Cerebellar cortex (tissue), 1 donor: ENCODE results near the gene CP.
A peak's percentile ranks its signal among the peaks of the same experiment; 100 is the strongest.
"Not testable (repeated sequence)": the region's sequence is repeated elsewhere in the genome, so short reads cannot be mapped to it uniquely, and the experiment has no call there.

ENCODE experiments used
- DNase-seq: peaks from one replicate; pipeline ENCODE4 v3.0.0-alpha.2; 2015; ENCODE audit warnings: low spot score

Gene CP

DNA sequence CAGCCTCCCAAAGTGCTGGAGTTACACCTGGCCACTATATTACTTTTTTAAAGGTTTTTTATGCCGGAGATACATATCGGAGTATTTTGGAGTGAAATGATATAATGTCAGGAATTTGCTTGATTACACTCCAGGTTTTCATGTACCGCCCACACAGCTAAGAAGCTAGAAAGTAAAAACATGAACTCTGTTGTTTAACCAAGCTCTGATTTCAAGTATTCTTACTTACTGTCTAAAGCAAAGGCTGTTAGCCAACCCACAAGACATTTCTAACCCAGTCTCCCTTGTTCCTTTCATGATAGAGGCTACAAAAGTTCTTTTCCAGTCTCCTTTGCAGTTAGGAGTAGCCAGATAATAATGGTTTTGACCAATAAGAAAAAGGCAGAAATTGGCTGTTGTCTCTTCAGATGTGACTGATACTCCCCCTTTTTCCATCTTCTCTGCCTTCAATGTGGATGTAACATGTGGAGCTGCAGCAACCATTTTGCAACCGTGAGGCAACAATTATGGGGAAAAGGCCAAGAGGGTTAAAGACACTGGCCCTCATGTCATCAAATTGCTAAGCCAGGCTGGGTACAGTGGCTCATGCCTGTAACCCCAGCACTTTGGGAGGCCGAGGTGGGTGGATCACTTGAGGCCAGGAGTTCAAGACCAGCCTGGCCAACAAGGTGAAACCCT, 6.1 kb upstream of the CP start:
- DNase-seq, result no peak

DNA sequence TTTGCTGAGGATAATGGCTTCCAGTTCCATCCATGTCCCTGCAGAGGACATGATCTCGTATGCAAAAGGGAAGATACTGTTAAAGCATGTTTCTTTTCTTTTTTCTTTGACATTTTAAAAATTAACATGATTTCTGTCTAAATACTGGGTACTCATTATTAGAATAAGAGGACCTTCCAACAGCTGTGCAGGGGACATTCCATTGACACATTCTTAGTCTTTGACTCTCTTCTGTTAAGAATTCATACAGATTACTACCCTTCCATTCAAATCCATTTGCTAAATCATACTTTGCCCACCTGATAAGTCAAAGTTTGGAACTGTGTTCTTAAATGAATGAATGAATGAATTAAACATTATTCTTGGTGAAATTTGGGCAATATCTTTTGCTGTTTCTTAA, 5.1 kb upstream of the CP start:
- DNase-seq, result no peak

DNA sequence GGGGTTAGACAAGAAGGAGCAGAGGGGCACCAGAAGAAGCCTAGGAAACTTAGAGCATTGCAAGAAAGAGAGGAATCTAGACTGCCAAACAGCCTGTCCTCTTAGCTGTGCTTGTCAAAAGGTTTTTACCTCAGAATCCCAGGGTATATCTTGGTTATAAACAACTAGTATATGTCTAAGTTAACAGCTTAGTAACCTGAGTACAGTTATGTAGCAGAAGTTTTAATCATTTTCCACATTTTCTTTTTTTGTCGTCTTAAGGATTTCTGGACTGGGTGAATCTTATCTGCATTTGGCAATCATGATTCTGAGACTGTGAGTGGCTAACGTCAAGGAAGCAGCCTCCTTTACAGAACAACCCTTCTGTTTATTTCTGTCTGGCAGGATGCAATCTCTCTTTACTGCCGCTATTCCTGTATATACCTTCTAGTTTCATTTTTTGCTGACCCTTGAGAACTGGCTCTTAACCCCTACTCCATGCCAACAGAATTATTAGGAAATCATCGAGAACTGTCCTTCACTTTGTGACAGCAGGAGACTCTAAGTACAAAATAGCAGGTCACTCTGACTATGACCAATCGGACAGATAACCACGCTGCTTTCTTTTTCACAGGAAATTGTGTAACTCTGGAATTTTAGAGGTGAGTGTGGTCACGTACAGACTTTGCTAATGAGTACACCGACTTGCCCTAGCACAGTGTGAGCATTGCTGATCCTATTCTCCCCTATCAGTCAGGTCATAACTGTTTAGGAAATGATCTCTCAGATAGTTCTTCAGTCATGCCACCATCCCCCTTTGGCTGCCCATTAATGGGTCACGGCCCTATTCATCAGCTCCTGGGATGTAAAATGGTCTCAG, 3.3 kb upstream of the CP start:
- DNase-seq, result peak; percentile 91

DNA sequence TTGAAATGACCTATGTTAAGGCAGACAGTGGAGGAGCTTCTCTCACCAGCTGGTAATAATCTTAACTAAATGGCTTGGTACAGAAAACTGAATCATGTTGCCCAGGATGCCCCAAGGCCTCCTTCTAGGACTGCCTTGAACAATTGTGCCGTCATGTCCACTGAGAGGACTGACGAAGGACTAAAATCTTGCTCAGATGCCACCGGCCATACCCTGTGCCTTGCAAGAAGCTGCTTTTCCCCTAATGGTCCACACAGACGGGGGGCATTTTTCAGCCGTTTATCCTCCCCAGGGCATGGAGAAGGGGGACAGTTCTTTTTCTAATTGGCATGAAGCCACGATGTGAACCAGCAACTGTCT, 1.8 kb upstream of the CP start:
- peak; percentile 22 for DNase-seq

DNA sequence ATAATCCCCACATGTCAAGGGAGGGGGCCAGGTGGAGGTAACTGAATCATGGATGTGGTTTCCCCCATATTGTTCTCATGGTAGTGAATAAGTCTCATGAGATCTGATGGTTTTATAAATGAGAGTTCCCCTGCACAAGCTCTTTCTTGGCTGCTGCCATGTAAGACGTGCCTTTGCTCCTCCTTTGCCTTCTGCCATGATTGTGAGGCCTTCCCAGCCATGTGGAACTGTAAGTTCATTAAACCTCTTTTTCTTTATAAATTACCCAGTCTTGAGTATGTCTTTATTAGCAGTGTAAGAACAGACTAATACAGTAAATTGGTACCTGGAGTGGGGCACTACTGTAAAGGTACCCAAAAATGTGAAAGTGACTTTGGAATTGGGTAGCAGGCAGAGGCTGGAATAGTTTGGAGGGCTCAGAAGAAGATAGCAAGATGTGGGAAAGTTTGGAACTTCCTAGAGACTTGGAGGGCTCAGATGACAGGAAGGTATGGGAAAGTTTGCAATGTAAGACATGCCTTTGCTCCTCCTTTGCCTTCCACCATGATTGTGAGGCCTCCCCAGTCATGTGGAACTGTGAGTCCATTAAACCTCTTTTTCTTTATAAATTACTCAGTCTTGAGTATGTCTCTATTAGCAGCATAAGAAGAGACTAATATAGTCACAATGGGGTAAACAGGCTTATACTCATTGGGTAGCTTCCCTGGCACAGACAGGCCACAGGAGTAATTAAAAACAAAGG, 2.1 kb downstream of the CP start:
- DNase-seq, result not testable (repeated sequence)

DNA sequence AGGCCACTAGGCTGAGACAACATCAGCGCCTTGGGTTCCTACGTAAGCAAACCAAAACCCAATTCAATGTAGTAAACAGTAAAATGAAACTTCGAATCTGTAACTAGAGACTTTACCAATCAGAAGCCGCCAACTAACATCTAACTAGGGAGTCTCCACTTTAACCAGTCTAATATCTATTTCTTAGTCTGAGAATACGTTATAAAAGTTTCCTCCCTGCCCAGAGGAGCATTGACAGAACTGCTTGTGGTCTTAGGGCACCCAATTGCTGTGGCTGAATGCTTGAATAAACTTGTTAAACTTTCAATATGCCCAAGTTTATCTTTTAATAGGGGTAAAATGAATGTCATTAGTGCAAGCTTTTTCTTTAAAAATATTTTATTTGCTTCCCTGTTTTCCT, 4.3 kb downstream of the CP start:
- DNase-seq, result no peak

DNA sequence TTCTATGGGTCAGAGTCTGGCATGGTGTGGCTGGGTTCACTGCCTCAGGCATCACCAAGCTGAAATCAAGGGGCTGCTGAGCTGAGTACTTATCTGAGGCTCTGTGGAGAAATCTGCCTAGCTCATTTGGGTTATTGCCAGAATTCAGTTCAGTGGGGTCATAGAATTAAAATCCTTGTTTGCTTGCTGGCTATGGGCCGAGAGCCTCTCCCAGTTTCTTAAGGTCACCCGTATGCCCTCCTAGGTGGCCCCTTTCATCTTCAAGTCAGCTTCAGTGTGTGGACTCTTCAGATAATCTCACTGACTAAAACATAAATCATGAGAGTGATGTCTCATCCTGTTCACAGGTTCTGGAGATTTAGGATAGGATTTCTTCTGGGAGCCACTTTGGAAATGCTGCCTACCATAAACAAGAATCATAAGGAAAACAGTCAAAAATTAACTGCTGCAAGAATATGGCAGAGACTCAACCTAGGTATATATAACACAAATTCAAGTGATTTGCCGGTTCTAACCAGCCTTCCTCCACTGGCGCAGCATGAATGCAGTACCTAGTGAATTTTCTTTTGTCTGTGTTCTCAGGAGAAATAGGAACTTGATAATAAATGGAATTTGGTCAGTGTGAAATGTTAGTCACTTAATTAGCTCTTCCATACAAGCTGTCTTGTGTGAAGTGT, 5.3 kb downstream of the CP start:
- peak; percentile 31 for DNase-seq

DNA sequence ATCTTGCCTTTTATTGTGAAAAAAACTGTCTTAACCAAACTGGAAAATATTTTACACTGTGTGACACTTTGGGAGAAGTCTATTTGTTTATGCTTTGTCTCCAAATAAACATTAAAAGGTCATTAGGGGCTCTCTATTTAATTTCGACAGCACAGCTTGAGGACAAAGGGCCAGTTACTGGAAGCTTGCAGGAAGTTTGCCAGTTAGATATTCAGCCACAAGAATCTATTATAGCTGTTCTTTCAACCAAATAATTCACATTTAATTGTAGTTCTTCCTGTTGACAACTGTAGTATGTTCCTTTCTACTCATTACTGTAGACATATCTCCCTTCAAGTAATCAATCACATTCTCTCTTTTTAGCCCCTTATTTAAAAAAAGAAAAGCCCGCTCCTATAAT, 6.1 kb downstream of the CP start:
- no peak for DNase-seq

DNA sequence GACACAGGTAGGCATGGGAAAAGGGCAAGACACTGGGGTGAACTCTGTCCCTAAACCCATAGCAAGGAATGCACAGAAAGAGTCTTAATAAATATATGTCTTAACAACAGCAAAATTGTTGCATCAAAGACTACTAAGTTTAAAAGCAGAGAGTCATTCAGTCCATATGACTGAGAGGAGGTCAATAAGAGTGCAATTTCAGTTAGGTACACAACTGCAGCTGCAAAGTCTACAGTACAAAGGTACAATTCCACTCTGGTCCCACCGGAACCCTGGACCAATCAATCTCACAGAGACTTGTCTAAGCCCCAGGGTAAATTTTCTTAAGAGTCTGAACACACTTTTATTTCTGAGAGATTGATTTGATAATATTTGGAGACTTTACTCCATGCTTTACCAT, 6.9 kb downstream of the CP start:
- no peak for DNase-seq

DNA sequence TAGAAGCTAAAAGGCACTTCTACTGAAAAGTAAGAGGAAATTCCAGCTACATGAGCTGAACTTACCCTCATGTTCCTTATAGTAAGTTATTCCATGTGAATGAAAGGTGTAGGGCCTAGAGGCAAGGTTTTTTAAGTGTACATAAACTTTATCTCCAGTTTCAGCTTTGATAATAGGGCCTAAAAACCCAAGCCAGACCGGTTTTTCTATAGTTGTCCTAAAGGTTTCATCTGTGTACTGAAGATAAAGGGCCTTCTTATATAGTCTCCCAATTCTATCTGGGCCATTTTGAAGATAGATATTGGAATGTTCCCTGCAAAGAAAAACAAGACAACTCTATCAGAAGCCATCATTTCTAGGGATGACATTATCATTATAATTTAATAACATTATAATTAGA, 9.2 kb downstream of the CP start:
- DNase-seq, result no peak

DNA sequence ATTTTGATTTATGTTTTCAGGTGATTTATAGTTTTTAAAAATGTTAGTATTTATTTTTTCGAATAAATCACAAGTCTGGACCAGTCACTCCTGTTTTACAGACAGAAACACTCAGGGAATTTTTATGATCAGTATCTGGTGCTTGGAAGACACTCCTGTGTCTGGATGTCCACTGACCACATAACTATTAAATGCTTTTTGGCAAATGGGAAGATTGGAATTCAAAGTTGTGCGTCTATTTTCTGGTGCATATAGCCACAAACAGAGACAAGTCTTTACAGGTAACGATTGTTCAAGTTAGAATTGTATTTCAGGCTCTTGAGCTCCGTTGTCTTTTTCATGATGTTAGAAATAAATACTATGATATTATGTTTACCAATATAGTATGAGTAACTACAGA, 12.2 kb downstream of the CP start:
- no peak for DNase-seq

DNA sequence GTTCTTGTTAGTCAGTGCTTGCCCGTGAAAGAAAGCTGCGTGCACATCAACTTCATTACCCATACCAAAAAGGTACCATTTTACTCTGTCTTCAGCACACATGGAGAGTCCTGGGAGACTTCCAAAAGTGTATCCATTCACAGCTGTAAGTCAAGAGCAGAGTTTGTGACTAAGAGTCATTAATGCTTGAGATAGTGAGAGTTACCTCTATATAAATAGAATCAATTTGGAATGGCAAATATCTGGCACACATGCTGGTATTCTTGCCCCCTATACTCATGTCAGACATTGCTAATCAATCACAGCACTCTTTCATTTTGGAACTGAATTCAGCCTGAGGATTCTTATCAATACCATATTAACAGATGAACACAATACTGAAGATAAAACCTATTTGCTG, 14.2 kb downstream of the CP start:
- DNase-seq, result no peak

DNA sequence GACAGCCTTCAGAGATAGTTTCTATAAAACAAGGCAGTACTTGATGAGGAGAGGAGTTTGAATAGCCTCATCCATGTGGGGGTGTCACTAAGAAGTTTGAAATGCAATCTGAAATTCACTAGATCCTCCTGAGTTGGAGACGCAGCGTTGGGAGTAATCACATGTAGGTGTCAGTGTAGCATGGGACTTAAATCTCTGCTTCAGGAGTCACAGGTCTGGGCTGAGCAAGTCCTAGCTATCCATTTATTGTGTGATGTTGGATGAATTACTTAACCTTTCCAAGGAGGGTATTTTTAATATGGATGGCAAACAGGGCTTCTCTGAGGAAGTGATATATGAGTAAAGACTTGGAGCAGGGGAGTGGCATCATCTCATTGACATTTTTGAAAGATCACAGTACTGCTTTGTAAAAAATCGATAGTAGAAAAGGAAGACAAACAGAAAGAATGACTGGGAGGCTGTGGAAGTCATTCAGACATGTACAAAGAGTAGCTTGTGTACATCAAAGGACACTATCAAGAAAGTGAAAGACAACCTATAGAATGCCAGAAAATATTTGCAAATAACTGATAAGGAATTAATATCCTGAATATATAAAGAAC, 17.1 kb downstream of the CP start:
- DNase-seq, result no peak

DNA sequence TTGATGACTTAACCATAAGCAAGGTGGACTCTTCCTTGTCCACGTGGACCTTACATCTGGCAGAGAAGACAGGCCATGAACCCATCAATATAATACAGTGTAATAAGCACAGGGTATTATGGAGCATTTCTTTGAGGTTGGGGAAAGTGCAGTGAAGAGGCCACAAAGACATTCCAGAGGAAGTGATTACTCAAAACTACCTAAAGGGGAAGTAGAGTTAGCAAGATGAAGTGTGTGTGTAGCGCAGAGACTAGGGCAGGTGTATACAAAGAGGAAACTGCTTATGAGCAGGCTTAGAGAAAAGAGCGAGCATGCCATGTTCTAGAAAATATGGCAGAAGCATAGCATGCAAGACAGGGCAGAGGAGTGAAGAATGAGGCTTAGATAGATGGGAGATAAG, 17.9 kb downstream of the CP start:
- DNase-seq, result no peak

DNA sequence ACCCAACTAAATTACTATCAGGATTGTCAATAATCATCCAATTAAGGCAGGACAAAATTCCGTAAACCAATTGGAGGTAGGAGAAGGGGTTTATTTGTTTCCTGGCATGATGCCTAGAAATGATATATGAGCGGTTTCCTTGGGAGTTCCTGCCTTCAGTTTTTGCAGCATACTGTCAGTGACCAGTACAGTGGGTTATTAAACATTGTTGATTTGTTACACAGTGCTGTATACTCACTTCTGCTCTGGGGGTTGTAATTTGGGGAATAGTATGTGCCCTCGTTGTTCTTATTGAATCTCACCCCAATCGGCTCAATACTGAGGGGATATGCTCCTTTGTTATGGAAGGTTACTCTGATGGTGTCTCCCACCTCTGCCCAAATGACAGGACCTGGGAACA, 22.2 kb downstream of the CP start:
- no peak for DNase-seq

DNA sequence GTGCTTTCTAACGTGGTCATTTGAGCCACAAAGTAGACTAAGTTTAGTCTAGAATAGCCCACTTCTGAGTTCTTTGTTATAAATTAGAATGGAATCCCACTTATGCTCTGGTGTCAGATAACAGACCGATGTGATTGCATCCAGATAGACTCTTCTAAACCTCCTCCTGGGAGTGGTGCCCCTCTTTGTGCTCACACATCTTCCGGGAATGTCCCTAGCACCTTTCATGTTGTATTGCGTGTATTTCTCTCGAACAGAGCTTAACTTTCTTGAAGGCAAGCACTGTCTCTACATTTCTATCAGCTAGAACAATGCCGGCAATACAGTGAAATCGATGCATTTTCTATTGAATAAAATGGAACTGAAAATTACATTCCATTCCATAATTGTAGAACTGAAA, 23.0 kb downstream of the CP start:
- no peak for DNase-seq

DNA sequence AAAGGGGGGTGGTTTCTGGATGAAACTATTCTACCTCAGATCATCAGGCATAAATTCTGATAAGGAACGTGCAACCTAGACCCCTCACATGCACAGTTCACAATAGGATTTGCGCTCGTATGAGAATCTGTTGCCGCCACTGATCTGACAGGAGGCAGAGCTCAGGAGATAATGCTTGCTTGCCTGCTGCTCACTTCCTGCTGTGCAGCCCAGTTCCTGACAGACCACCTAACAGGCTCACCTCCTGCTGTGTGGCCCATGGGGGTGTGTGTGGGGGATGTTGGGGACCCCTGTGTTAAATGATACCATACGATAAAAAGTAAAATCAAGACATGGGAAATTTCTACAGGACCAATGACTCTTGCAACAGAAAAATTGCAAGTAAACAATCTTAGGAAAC, 24.0 kb downstream of the CP start:
- DNase-seq, result no peak

DNA sequence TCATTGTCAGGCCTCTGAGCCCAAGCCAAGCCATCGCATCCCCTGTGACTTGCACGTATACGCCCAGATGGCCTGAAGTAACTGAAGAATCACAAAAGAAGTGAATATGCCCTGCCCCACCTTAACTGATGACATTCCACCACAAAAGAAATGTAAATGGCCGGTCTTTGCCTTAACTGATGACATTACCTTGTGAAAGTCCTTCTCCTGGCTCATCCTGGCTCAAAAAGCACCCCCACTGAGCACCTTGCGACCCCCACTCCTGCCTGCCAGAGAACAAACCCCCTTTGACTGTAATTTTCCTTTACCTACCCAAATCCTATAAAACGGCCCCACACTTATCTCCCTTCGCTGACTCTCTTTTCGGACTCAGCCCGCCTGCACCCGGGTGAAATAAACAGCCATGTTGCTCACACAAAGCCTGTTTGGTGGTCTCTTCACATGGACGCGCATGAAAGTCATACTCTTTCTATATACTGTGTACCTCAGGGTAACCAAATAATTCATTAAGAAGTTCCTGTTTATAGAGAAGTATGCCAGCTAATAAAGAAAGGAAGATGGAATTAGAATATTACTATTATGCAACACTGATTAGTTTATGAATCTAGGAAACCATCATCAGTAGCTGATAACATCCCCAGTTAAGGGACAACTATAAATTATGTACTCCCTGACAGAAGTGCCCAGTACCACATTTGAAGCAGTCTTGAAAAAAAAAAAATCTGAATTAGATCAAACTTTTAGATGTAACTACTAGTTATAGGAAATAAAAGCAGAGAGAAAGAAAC, 24.6 kb downstream of the CP start:
- DNase-seq, result not testable (repeated sequence)

DNA sequence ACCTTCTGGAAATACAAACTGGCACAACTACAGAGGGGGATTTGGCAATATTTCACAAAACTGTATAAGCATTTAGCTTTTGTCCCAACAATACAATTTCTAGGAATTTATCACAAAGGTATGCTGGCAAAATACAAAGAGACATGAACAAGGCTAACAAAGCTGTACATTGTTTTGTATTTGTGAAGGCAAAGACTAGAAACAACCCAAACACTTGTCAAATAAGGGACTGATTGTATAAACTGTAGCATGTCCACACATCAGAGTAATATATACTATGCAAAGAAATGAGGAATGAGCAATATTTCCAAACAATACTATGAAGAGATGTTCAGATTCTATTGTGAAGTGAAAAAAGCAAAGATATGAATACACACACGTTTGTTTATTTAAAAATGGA, 26.4 kb downstream of the CP start:
- DNase-seq, result no peak

DNA sequence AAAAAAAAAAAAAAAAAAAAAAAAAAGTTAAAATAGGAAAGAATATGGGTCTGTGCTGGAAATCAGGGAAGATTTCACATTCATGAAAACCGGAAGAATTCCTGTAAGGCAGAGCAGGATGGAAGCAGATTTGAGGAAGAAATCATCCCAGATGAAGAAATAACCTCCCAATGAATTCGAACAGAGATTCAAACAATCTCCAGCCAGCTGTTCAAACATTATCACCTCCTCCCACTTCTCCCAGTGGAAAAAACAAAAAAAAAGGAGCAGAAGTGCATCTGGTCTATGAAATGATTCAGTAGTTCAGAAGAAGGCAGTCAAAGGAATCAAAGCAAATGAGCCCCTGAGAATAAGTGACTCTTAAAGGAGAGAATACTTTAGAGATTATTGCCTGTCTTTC, 33.1 kb downstream of the CP start:
- DNase-seq, result no peak

DNA sequence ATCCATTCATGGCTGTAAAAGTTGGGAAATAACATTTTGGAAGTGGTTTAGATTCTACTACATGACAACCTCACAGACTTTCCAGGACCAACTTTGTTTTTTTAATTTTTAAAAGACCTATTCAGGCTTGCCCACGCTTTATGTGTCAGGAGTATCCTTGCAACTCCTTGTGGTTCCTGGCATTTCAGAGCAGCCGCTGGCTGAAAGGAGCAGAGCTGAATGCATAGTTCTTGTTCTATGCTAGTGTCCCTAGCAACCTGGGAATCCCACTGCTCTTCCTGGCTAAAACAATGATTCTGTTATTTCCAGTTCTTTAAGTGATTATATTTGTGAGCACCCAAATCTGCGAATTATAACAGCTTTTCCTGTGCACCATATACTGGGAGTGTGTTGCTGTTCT, 34.9 kb downstream of the CP start:
- DNase-seq, result no peak
